Astrocyte of the spinal cord (primary cell): ENCODE measurements around the gene PATJ.

Experiments
- DNase-seq: peaks from one replicate; pipeline ENCODE4 v3.0.0; 2011; ENCODE audit warnings: low read depth, low spot score
- H3K4me3 ChIP-seq: 2 replicates; pipeline ENCODE4 v1.5.1; 2011; ENCODE audit warnings: low read depth, mild to moderate bottlenecking, low read length, moderate library complexity
- in situ Hi-C: cut with HindIII; loops from 2 replicates; pipeline ENCODE4 v1.10.0; 2017; ENCODE audit warnings: low sequenced_read_pairs
- TF ChIP-seq, protein P1 (sequence below): IDR thresholded peaks from 2 replicates; pipeline ENCODE4 v1.5.1; 2012; ENCODE audit warnings: low read depth, mild to moderate bottlenecking, low read length, inconsistent platforms

Gene PATJ

DNA sequence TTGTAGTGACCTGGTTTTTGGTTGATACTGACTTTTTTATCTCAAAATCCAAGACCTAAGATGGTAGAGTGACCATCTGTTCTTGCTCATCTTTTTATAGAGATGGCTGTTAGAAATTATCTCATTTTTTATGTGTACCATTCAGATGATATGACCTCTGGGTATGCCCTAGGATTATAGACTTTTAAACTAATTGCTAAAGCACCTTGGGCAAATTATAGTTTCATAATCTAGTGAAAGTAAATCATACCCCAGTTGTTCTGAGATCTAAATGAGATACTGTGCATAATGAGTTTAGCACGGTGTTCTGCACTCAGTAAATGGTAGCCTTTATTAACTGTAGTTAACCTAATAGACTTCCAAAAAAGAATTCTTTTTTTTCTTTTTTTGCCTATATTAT lies 269.8 kb downstream of the PATJ start:
- TF ChIP-seq, protein P1, sequence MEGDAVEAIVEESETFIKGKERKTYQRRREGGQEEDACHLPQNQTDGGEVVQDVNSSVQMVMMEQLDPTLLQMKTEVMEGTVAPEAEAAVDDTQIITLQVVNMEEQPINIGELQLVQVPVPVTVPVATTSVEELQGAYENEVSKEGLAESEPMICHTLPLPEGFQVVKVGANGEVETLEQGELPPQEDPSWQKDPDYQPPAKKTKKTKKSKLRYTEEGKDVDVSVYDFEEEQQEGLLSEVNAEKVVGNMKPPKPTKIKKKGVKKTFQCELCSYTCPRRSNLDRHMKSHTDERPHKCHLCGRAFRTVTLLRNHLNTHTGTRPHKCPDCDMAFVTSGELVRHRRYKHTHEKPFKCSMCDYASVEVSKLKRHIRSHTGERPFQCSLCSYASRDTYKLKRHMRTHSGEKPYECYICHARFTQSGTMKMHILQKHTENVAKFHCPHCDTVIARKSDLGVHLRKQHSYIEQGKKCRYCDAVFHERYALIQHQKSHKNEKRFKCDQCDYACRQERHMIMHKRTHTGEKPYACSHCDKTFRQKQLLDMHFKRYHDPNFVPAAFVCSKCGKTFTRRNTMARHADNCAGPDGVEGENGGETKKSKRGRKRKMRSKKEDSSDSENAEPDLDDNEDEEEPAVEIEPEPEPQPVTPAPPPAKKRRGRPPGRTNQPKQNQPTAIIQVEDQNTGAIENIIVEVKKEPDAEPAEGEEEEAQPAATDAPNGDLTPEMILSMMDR, result no peak
- no peak overlapping the region for H3K4me3 ChIP-seq
- no peak for DNase-seq
- in situ Hi-C loops, result no loop called here

DNA sequence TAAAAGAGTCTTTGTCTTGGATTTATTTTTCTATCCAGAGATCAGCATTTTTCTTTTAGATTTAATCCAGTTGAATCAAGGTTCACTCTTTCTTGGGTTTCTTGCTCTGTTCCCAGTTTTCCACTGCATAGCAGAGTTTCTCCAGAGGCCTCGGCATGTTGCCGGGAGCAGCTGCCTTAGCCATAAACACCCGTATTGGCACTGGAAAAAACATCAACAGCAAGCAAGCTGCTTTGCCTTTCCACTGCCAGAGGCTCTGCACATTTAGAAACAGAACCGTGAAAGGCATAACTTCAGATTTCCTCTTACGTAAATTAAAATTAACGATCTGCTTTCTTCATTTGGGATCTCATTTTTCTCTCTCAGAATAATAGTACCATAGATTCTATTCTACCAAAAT lies 270.6 kb downstream of the PATJ start:
- DNase-seq, result no peak
- in situ Hi-C loops, result no loop called here
- no peak overlapping the region for H3K4me3 ChIP-seq
- TF ChIP-seq, protein P1, result no peak

DNA sequence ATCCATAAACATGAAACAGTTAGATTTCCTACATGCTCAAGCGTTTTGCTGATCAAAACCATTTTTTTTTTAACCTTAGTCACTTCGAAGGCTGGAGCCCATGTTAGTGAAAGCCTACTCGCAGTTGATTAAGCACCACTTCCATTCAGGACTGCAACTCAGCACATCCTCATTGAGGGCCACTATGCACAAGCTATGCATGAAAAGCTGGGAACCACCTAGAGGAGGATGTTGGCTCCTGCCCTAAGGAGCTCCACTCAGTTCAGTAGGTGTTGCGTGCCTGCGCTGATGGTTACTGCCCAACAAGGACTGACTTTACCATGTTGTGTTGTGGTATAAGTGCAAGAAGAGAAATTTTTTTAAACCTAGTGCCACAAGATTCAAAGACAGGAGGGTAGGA lies 271.0 kb downstream of the PATJ start:
- no peak for DNase-seq
- in situ Hi-C loops, result no loop called here
- TF ChIP-seq, protein P1, result no peak
- H3K4me3 ChIP-seq, result no peak overlapping the region

DNA sequence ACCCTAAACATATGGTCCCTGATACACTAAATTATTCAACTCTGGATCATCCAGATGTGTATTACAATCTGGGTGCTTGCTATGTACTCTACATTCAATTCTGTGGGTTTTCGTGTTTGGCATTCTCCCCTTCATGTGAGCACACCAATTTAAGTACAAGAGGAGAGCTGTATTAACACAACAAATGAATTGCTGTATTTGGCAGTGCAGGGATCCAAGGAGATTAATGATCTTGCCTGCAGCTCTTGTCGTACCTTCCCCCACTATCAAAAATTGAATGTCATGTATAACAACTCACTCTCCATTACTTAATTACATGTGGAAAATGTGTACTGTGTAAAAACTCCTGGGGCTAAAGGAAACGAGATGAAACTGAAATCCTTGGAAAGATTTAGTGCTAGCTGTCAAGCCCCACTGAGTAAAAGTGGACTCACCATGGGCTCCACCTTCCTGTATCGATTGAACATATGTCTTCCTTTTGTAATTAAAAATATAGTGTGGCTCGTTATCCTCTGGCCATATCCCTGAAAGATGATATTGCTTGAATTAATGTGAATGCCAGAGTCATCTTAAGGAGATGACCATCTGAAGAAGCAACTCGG lies 280.2 kb downstream of the PATJ start:
- in situ Hi-C loops, result no loop called here
- H3K4me3 ChIP-seq, result no peak overlapping the region

DNA sequence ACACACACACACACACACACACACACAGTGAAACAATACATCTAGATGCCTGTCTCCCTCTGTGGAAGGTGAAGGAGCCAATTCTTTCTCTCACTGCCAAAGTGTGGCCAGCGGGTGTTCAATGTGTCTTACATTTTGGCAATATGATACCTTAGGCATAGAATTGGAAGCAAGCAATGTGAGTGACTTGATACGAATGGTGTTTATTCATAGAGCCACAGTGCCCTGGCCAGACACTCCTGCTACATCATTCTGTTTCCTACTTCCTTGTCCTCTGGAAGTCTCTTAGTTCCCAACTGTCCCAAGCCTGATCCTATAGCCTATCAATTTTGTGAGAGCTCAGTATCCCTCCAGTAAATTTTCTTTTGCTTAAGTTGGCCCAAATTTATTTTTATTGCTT lies 282.4 kb downstream of the PATJ start:
- TF ChIP-seq, protein P1, result no peak
- in situ Hi-C loops, result no loop called here

More for the DNA sequence above, 280.2 kb downstream of the PATJ start:
- TF ChIP-seq, protein P1, result no peak
- no peak for DNase-seq

DNA sequence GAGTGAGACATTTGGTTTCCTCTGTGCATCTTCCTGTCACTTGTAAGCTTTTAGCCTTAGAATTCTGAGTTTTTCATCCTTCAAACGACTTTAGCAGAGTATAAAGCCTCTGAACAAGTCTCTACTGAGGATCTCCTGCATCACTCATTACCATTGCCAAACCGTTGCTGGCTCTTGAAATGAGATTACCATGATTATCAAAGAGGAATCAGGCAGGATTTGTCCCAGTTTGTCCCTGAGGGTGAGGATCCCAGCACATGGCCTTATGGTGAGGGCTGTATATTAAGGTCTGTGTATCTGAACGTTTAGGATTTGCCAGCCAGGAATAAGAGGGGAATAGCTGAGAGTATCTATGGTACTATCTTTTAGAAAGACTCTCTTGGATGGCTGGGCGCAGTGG lies 282.9 kb downstream of the PATJ start:
- in situ Hi-C loops, result no loop called here
- TF ChIP-seq, protein P1, result no peak
- no peak overlapping the region for H3K4me3 ChIP-seq
- no peak for DNase-seq

More for the DNA sequence above, 282.4 kb downstream of the PATJ start:
- DNase-seq, result no peak
- no peak overlapping the region for H3K4me3 ChIP-seq

DNA sequence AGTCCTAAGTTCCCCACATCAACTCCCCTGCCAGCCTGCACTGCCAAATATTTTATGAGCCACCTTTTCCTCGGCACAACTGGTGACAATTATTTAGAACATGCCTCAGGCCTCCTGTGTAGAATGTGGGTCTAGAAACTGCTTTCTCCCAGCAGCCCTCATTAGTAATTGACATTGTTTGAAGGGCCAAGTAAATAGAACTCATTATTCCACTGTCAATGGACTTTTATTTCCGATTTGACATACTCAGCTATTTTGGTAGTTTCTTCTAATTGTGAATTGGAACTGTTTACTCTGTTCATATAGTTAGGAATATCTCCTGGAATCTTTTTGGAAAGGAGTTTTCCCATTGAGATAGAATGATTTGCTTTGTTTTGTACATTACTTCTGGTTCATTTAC lies 283.6 kb downstream of the PATJ start:
- in situ Hi-C loops, result no loop called here

More for the DNA sequence above, 283.6 kb downstream of the PATJ start:
- H3K4me3 ChIP-seq, result no peak overlapping the region
- DNase-seq, result no peak
- TF ChIP-seq, protein P1, result no peak
